Tibial nerve (tissue), 4 donors: ENCODE measurements around the gene ZBTB48.

Experiments used
- EP300 ChIP-seq, 2 donors: sonication (generic); formaldehyde crosslinking; IDR thresholded peaks; one replicate each; pipeline ENCODE4 v1.6.1; 2017; ENCODE audit warnings: antibody characterized with exemption in 2 of 2, mild to moderate bottlenecking in 1 of 2
- POLR2A ChIP-seq, 2 donors: fragments of 450-650 bp; IDR thresholded peaks; one replicate each; pipeline ENCODE4 v1.6.1; 2017; ENCODE audit warnings: antibody characterized with exemption in 2 of 2, mild to moderate bottlenecking in 2 of 2, moderate library complexity in 2 of 2
- TF ChIP-seq, protein P1 (sequence below), 5 experiments: fragments of 200-600 bp in 3 of 5; fragments of 450-650 bp in 2 of 5; sonication (generic) in 3 of 5; IDR thresholded peaks; one replicate each; pipeline ENCODE4 v1.5.1; 2016 to 2019; ENCODE audit warnings: antibody characterized with exemption in 5 of 5, mild to moderate bottlenecking in 3 of 5, moderate library complexity in 2 of 5

DNA sequence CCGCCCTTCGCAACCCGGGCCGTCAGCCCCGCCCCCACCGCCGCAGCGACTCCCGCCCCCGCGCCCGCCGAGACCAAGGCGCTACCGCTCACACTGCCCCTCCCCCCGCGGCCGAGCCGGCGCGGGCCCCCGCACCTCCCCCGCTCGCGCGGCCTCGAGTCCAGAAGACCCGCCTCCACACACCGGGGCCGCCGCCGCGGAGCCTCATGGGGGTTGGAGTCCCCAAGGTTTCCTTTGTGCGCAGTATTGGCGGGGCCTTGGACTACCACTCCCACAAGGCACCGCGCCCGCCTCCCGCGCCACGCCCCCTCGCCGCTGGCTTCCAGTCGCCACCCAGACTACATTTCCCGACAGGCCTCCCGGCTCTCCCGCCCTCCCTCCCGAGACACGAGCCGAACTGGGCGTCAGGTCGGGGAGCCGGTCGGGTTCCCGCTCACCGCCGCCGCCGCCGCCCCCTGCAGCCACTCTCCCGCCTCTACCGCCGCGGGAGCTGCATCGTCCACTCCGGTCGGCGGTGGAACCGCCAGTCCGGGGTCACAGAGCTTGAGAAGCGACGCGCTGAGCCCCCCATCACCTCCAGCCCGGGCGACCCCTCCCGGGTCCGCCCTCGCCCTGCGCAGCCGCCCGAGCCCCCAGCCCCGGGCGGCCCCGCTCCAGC, 33.7 kb downstream of the ZBTB48 start, which contains the start of gene PHF13:
- TF ChIP-seq, protein P1, sequence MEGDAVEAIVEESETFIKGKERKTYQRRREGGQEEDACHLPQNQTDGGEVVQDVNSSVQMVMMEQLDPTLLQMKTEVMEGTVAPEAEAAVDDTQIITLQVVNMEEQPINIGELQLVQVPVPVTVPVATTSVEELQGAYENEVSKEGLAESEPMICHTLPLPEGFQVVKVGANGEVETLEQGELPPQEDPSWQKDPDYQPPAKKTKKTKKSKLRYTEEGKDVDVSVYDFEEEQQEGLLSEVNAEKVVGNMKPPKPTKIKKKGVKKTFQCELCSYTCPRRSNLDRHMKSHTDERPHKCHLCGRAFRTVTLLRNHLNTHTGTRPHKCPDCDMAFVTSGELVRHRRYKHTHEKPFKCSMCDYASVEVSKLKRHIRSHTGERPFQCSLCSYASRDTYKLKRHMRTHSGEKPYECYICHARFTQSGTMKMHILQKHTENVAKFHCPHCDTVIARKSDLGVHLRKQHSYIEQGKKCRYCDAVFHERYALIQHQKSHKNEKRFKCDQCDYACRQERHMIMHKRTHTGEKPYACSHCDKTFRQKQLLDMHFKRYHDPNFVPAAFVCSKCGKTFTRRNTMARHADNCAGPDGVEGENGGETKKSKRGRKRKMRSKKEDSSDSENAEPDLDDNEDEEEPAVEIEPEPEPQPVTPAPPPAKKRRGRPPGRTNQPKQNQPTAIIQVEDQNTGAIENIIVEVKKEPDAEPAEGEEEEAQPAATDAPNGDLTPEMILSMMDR (IDR thresholded peaks at IDR 0.05), result peak in 1 of 5 experiments; percentile 14
- TF ChIP-seq POLR2A (IDR thresholded peaks at IDR 0.05) (peak; percentile 38 to 74), EP300 (IDR thresholded peaks at IDR 0.05) (peak; percentile 50 to 83)
